CD4-positive, alpha-beta T cell treated with Interleukin-15 for 1 hour (primary cell): ENCODE data around the gene DNPEP.
"Not testable (repeated sequence)": the region's sequence is repeated elsewhere in the genome, so short reads cannot be mapped to it uniquely, and the experiment has no call there.

Source experiments
- DNase-seq: peaks from one replicate; pipeline ENCODE4 v3.0.0-alpha.2; 2020

Gene DNPEP

GRCh38 chr2:219419012-219419324 lies 31.3 kb upstream of the DNPEP start:
- DNase-seq = no peak

- no peak for DNase-seq
These were observed 30.7 kb upstream of the DNPEP start, which contains the start of gene DES for GRCh38 chr2:219418155-219419011. TSS of gene DES (plus strand) at chr2:219418377. CDS start at chr2:219418463, 86 bp downstream.

GRCh38 chr2:219417374-219417773 lies 29.7 kb upstream of the DNPEP start:
- no peak for DNase-seq

GRCh38 chr2:219416938-219417337 lies 29.2 kb upstream of the DNPEP start:
- no peak for DNase-seq

- DNase-seq = no peak
These were observed 28.5 kb upstream of the DNPEP start for GRCh38 chr2:219416235-219416602.

- DNase-seq = no peak
These were observed 28.0 kb upstream of the DNPEP start for GRCh38 chr2:219415580-219416234.

GRCh38 chr2:219414857-219415256 lies 27.1 kb upstream of the DNPEP start:
- no peak for DNase-seq

GRCh38 chr2:219410390-219410789 lies 22.7 kb upstream of the DNPEP start:
- no peak for DNase-seq

- DNase-seq = no peak
These were observed 21.9 kb upstream of the DNPEP start for GRCh38 chr2:219409619-219410018.

GRCh38 chr2:219408631-219409030 lies 20.9 kb upstream of the DNPEP start:
- no peak for DNase-seq

- no peak for DNase-seq
These were observed 20.5 kb upstream of the DNPEP start for GRCh38 chr2:219408204-219408603.

GRCh38 chr2:219407343-219407742 lies 19.6 kb upstream of the DNPEP start:
- DNase-seq = not testable (repeated sequence)

- no peak for DNase-seq
These were observed 19.1 kb upstream of the DNPEP start for GRCh38 chr2:219406861-219407230.

GRCh38 chr2:219405958-219406860 lies 18.5 kb upstream of the DNPEP start:
- DNase-seq = no peak

- DNase-seq = no peak
These were observed 17.7 kb upstream of the DNPEP start for GRCh38 chr2:219405451-219405850.

GRCh38 chr2:219404954-219405353 lies 17.2 kb upstream of the DNPEP start:
- DNase-seq = no peak

GRCh38 chr2:219404291-219404910 lies 16.7 kb upstream of the DNPEP start:
- DNase-seq = no peak

GRCh38 chr2:219403861-219404260 lies 16.1 kb upstream of the DNPEP start:
- no peak for DNase-seq

- DNase-seq = peak; percentile 62
These were observed 15.2 kb upstream of the DNPEP start for GRCh38 chr2:219402665-219403515.

- no peak for DNase-seq
These were observed 13.9 kb upstream of the DNPEP start for GRCh38 chr2:219401606-219402005.

- no peak for DNase-seq
These were observed 12.8 kb upstream of the DNPEP start for GRCh38 chr2:219400562-219400961.
